CD1c-positive myeloid dendritic cell (primary cell): ENCODE data around the gene SMIM10L2A.
"Not testable (repeated sequence)": the region's sequence is repeated elsewhere in the genome, so short reads cannot be mapped to it uniquely, and the experiment has no call there.

Experiments
- DNase-seq: peaks from one replicate; pipeline ENCODE4 v3.0.0-alpha.2; 2016; ENCODE audit errors: extremely low spot score

Gene SMIM10L2A

DNA sequence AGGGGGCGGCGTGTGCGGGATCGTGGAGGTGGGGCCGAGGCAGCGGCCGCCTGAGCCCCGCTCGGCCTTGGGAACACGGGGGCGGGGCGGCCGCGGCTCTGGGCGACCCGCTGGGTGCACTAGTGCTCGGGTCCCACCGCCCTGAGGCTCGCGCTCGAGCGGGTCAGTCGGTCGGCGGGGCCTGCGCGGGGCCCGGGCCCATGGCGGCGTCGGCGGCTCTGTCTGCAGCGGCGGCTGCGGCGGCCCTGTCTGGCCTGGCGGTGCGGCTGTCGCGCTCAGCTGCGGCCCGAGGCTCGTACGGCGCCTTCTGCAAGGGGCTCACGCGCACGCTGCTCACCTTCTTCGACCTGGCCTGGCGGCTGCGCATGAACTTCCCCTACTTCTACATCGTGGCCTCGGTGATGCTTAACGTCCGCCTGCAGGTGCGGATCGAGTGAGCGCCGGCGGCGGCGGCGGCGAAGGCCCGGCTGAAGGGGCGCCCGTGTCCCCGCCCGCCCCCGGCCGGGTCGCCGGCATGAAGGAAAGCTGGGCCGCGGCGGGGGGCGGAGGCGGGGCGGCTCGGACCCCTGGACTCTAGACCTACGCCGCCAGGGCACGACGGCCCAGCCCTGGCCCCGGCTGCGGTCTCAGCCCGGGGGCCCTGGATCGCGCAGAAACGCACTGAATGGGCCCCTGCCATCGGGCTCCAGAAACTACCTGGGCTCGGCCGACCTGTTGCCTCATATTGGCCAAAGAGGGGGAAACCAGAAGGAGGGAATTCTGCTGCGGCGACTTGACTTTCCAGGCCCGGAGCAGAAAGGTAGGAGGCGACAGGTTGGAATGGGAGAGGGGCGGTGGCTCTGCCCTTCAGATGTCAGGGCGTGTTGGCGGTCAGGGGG, at the start of gene SMIM10L2A:
SMIM10L2A (plus strand) TSS at position 13 of the 878 bp plus-strand sequence; CDS start at position 201, 188 bp downstream.
- DNase-seq = no peak

DNA sequence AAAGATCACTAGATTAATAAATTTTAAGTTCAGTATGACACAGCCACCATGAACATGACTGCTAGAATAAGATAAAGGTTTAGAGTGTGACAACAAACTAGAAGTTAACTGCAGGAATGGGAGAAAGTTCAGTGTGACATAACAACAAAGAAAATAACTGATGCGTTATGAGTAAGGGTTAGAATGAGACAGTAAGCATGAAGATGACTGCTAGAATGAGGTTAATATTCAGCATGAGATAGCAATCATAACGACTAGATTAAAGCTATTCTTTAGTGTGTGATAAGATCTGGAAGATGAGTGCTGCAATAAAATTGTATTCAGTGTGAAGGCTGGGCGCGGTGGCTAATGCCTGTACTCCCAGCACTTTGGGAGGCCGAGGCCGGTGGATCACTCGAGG, 48.4 kb upstream of the SMIM10L2A start:
- no peak for DNase-seq

GRCh38 chrX:135382260-135382659, 39.5 kb upstream of the SMIM10L2A start:
- DNase-seq = no peak

DNA sequence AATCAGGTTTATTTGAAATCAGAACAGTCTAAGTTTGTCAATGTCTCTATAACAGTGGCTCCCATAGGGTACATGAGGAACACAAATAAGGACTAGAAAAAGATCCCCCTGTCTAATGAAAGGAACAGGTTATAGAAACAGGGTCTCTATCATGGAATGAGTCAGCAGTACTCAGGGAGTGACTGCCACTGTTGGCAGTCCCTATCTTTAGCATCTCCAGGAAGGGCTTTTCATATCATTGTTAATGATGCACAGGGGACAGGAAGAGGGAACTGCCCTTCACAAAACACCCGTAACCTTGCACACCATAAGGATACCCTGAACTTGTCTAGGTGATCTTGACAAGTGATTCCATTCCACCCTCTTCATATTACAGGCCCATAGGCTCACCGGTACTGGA, 38.5 kb upstream of the SMIM10L2A start:
- no peak for DNase-seq

GRCh38 chrX:135384161-135384836, 37.4 kb upstream of the SMIM10L2A start:
- no peak for DNase-seq

DNA sequence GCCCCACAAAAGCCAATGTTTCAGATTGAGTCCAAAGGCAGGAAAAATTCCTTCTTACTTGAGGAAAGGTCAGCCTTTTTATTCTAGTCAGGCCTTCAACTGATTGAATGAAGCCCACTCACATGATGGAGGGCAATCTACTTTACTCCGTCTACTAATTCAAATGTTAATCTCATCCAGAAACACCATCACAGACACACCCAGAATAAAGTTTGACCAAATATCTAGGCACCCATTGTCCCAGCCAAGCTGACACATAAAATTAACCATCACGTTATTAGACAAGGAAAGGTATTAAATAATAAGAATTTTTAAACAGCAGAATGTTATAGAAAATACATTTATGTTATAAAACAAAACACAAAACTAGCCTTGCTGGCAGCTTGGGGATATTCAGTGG, 32.9 kb upstream of the SMIM10L2A start:
- no peak for DNase-seq

DNA sequence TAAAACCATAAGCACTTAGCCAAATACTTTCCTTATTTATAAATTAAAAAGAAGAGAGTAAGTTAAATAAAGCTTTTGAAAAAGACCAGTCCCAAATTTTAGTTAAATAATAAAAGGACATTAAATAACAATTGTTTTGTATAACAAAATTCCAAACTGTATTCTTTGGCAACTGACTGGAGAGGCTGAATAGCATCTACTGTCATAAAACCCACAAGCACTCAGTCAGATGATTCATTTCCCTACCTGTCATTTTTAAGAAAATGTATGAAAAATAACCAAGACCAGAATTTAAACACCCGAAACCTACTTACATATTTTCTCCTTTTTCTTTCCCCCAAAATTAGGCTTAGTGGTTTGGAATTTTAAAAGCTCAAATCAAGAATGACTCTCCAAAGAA, 32.5 kb upstream of the SMIM10L2A start:
- no peak for DNase-seq

DNA sequence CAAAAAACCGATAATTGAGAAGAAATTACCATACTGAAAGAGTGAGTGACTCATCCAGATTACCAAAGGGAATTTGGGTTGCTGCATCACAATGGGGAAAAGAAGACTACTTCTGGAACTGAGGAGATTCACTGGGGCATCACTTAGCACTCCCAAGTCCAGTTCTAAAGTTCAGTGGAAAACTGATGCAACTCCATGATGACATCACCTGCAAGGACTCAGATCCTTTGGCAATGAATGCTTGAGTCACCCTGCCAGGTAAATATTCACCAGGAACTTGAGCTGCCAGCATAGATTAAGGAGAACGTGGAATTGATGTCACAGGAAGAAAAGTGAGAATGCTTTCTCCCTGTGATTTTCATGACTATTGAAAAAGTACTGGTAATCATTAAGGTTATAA, 32.0 kb upstream of the SMIM10L2A start:
- no peak for DNase-seq

DNA sequence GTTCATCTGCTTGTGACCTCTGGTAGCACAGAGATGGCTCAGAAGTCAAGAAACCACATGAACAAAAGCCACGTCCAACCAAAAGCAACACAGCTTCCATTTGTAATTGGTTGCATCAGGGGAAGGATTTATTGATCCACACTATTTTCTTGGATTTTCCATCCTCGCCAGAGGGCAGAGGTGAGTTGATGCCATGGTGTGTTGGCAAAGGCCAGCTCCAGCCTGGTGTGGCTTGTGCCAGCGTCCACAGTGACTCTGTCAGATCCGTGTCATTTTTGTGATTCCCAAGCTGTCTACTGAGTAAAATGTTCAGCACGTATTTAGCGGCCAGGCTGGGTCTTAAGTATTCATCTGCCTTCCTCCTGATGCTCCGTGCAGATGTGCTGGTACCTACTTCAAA, 30.0 kb upstream of the SMIM10L2A start:
- no peak for DNase-seq

GRCh38 chrX:135393051-135393450, 28.7 kb upstream of the SMIM10L2A start:
- DNase-seq = peak; percentile 56

DNA sequence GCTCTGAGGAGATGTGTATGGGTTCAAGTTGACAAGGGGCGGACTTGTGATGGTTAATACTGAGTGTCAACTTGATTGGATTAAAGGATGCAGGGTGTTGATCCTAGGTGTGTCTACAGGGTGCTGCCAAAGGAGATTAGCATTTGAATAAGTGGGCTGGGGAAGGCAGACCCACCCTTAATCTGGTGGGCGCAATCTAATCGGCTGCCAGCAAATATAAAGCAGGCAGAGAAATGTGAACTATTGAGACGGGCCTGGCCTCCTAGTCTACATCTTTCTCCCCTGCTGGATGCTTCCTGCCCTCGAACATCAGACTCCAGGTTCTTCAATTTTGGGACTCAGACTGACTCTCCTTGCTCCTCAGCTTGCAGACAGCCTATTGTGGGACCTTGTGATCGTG, 26.7 kb upstream of the SMIM10L2A start:
- no peak for DNase-seq

- no peak for DNase-seq
Observed at GRCh38 chrX:135396109-135396508, 25.6 kb upstream of the SMIM10L2A start.

GRCh38 chrX:135396566-135396965, 25.2 kb upstream of the SMIM10L2A start:
- no peak for DNase-seq

GRCh38 chrX:135397652-135398051, 24.1 kb upstream of the SMIM10L2A start:
- DNase-seq = no peak

GRCh38 chrX:135403374-135403773, 18.4 kb upstream of the SMIM10L2A start:
- no peak for DNase-seq

DNA sequence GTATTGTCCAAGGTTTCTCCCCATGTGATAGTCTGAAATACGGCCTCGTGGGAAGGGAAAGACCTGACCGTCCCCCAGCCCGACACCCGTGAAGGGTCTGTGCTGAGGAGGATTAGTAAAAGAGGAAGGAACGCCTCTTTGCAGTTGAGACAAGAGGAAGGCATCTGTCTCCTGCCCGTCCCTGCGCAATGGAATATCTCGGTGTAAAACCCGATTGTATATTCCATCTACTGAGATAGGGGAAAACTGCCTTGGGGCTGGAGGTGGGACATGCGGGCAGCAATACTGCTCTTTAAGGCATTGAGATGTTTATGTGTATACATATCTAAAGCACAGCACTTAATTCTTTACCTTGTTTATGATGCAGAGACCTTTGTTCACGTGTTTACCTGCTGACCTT, 15.3 kb upstream of the SMIM10L2A start:
- not testable (repeated sequence) for DNase-seq

DNA sequence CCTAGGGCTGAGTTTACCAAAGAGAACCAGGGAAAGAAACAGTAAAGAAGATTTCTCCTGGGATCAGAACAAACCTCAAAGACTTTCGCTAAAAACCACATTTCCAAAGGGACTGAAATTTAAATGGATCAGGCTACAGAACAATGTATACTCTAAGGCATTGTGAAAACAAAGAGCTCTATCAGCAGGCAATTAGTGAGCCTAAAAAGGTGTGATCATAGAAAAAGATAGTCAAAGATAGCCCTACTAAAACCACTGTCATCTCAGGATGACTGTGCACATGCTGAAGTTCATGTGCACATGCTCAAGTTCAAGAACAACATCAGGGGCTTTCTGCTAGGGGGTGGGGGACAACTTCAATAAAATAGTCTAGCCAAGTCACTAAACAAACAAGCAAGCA, 12.9 kb upstream of the SMIM10L2A start:
- no peak for DNase-seq

DNA sequence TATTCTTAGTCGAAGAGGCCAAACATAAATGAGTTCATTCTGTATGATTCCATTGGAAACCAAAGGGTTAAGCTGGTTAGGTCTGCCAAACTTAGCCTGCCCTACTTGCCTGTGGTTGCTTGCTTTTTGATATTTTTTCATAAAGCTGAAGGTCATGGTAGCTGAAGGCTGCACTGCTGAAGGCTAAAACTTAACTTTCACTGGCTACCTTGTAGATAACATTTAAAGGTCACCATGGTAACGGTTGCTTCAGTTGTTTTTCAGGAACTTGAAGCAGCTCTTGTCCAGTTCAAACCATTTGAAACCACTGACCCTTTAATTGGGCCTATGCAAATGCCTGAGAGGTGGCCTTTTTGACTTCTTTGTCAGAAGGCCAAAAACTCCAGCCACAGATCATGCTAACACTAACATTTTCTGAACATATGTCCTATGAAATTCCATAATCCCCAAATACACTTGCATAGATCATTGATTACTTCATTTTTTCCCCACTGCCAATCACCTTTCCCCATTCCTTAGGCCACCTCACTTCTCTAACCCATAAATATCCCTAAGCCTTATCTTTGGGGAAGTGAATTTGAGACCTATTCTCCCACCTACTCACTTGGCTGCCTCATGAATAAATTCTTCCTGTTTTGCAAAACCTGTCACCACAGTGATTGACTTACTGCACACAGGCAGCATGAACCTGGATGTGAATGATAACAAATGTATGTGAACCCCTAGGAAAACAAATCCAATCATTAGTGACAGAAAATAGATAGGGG, 10.7 kb upstream of the SMIM10L2A start:
- peak; percentile 42 for DNase-seq

DNA sequence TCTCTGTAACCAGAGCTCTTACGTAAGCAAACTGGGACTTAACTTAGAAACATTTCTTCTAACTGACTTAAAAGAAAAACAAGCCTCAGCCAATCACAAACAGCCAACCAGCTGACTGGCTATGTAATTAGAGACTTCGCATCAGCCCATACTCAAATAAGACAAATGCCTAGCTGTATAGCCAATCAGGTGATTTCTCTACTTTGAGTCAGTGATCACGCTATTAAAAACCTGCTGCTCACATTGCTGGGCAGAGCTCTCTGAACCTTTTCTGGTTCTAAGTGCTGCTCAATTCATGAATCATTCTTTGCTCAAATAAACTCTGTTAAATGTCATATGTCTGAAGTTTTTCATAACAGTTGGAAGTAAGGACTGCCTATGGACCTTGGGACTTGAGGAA, 9.9 kb upstream of the SMIM10L2A start:
- no peak for DNase-seq

DNA sequence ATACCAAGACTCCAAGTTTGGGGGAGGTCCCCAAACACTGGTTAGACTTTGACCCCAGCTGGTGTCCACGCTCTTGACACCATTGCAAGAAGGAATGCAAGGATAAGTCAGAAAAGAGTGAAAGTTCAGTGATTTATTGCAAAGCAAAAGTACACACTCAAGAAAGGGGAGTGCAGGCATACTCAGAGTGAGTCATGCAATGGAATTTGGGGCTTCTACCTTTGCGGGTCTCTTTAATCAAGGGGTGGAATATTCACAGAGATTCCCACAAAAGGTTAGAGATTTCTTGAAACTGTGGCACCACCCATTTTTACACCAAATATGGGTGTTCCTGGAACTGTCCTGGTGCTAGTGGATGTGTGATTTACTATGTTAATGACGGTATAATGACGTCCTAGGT, 5.2 kb upstream of the SMIM10L2A start:
- DNase-seq = no peak

- DNase-seq = no peak
Observed at GRCh38 chrX:135420831-135421230, 913 bp upstream of the SMIM10L2A start.

DNA sequence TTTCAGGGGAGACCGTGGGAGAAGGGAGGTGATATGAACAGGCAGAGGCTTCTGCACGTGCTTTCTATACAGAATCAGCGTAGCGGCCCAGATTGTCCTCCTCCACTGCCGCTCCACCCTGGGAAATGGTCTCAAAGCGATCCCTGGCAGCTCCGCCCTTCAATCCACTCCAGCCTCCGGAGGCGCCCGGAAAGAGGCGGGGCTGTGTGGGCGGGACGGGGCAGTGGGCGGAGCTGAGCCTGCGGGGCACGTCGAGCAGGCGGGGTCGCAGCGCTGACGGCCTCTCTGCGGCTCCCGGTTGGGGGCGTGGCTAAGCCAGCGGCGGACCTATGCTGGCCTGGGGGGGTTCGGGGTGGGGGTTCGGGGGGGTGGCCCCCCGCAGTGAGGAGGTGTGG, 210 bp upstream of the SMIM10L2A start:
- peak; percentile 82 for DNase-seq

DNA sequence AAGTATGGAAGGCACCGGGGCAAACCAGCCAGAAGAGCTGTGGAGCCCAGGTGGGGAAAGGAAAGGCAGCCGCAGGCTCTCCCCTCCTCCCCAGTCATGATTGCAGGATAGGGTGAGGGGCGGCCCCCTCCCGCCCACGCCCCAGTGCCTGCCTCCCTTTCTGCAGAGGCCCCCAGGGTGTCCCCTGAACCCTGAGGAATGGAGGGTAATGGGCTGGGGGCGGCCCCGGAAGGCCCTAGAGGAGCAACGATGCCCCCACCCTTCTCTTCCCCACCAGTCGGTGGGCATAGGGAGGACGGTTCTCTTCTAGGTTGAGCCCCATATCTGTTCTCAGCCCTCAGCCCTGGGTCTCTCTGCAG, 1.0 kb downstream of the SMIM10L2A start:
- DNase-seq = not testable (repeated sequence)
